T follicular helper cell (primary cell): Measurements from ENCODE around the gene SAFB.
"Not testable (repeated sequence)": the region's sequence is repeated elsewhere in the genome, so short reads cannot be mapped to it uniquely, and the experiment has no call there.

ENCODE experiments used
- DNase-seq: peaks from one replicate; pipeline ENCODE4 v3.0.0-alpha.2; 2020; ENCODE audit warnings: low read depth

SAFB gene

GRCh38 chr19:5595129-5595528 lies 27.8 kb upstream of the SAFB start:
- no peak for DNase-seq

- DNase-seq, result no peak
These were observed 27.1 kb upstream of the SAFB start for GRCh38 chr19:5595745-5596144.

GRCh38 chr19:5600797-5601196 lies 22.1 kb upstream of the SAFB start:
- no peak for DNase-seq

- DNase-seq, result no peak
These were observed 19.3 kb upstream of the SAFB start for GRCh38 chr19:5603626-5604025.

- no peak for DNase-seq
These were observed 17.5 kb upstream of the SAFB start for GRCh38 chr19:5605362-5605761.

GRCh38 chr19:5607318-5608275 lies 15.3 kb upstream of the SAFB start:
- DNase-seq, result no peak

- DNase-seq, result no peak
These were observed 14.6 kb upstream of the SAFB start for GRCh38 chr19:5608291-5608690.

- not testable (repeated sequence) for DNase-seq
These were observed 14.1 kb upstream of the SAFB start for GRCh38 chr19:5608766-5609165.

- DNase-seq, result no peak
These were observed 12.9 kb upstream of the SAFB start for GRCh38 chr19:5609881-5610448.

GRCh38 chr19:5612891-5613865 lies 9.7 kb upstream of the SAFB start:
- no peak for DNase-seq

GRCh38 chr19:5615756-5616327 lies 7.0 kb upstream of the SAFB start:
- DNase-seq, result no peak

- DNase-seq, result no peak
These were observed 5.8 kb upstream of the SAFB start for GRCh38 chr19:5617080-5617479.

GRCh38 chr19:5618591-5618990 lies 4.3 kb upstream of the SAFB start:
- no peak for DNase-seq

- no peak for DNase-seq
These were observed 2.9 kb upstream of the SAFB start for GRCh38 chr19:5619946-5620345.

- DNase-seq, result no peak
These were observed 1.5 kb upstream of the SAFB start for GRCh38 chr19:5621311-5621944.

- no peak for DNase-seq
These were observed 878 bp upstream of the SAFB start for GRCh38 chr19:5621945-5622464.

GRCh38 chr19:5623397-5624017 lies 624 bp downstream of the SAFB start:
- no peak for DNase-seq

GRCh38 chr19:5624018-5624663 lies 1.3 kb downstream of the SAFB start:
- DNase-seq, result no peak

GRCh38 chr19:5624741-5625278 lies 1.9 kb downstream of the SAFB start:
- no peak for DNase-seq

GRCh38 chr19:5625641-5626040 lies 2.8 kb downstream of the SAFB start:
- DNase-seq, result no peak
